Uterus (tissue), 4 donors: Measurements from ENCODE around the gene MPZL2. TPM values are rescaled to one million over a fixed set of nuclear protein-coding genes. Genes with fewer than 3 reads are reported as not detected.

Source experiments
- DNase-seq, 2 donors: peaks; one replicate each; pipeline ENCODE4 v3.0.0-alpha.2; 2019 to 2020
- H3K27ac ChIP-seq, 2 donors: fragments of 200-600 bp; sonication (generic); 1 replicate in 1 of 2; 2 replicates in 1 of 2; pipeline ENCODE4 v1.5.1; 2016 to 2018
- H3K27me3 ChIP-seq, 2 donors: fragments of 200-600 bp; sonication (generic); one replicate each; pipeline ENCODE4 v1.5.1; 2018 to 2019; ENCODE audit warnings: control low read depth in 1 of 2
- H3K36me3 ChIP-seq, 2 donors: fragments of 200-600 bp; sonication (generic); one replicate each; pipeline ENCODE4 v1.5.1; 2019; ENCODE audit warnings: control low read depth in 1 of 2
- H3K4me1 ChIP-seq, 2 donors: fragments of 200-600 bp; sonication (generic); one replicate each; pipeline ENCODE4 v1.5.1; 2018 to 2019; ENCODE audit warnings: control low read depth in 1 of 2
- H3K4me3 ChIP-seq, 2 donors: fragments of 200-600 bp; sonication (generic); 1 replicate in 1 of 2; 2 replicates in 1 of 2; pipeline ENCODE4 v1.5.1; 2018 to 2019; ENCODE audit warnings: mild to moderate bottlenecking in 1 of 2
- H3K9me3 ChIP-seq, 2 donors: fragments of 200-600 bp; sonication (generic); one replicate each; pipeline ENCODE4 v1.5.1; 2019; ENCODE audit warnings: control low read depth in 1 of 2
- CTCF ChIP-seq, 4 experiments: fragments of 200-600 bp in 2 of 4; fragments of 450-650 bp in 2 of 4; sonication (generic) in 2 of 4; IDR thresholded peaks; one replicate each; pipeline ENCODE4 v1.5.1; 2016 to 2019; ENCODE audit warnings: antibody characterized with exemption in 4 of 4, mild to moderate bottlenecking in 2 of 4, moderate library complexity in 1 of 4
- POLR2A ChIP-seq, 2 donors: fragments of 450-650 bp; IDR thresholded peaks; one replicate each; pipeline ENCODE4 v1.6.1; 2016; ENCODE audit warnings: antibody characterized with exemption in 2 of 2, mild to moderate bottlenecking in 1 of 2, moderate library complexity in 1 of 2
- intact Hi-C: fragments of 100-400 bp; cut with DNase I; formaldehyde crosslinking; loops from one replicate; pipeline ENCODE4 v1.15.1; 2023; ENCODE audit warnings: low total_unique reads
- total RNA-seq, 4 donors: library from RNA; depleted of rRNA in 3 of 4; stranded (reverse); fragments of >200 nt in 3 of 4; gene quantifications; one replicate each; pipeline versions ENCODE4 v1.1.0 to v1.2.4, GENCODE V29; 2014 to 2023
- donor health status: DM: yes; HTN: yes; CAD: no.

The MPZL2 gene
- total RNA-seq, 4 donors from 2014 or later: 40.9 to 191 (median 73.9) TPM

GRCh38 chr11:118304227-118304567 is 40.1 kb upstream of the MPZL2 start:
- TF ChIP-seq POLR2A (IDR thresholded peaks at IDR 0.05) (no peak), CTCF (IDR thresholded peaks at IDR 0.05) (no peak)
- Histone ChIP-seq H3K36me3 (no peaks in the 10 kb centered on the region), H3K27ac (no peak overlapping the region), H3K4me3 (no peak overlapping the region), H3K4me1 (no peaks in the 10 kb centered on the region), H3K9me3 (no peaks in the 10 kb centered on the region), H3K27me3 (no peaks in the 10 kb centered on the region)
- DNase-seq: no peak
- intact Hi-C loops: no loop called here

- intact Hi-C loops: no loop called here
- Histone ChIP-seq H3K27ac (no peak overlapping the region), H3K4me1 (no peaks in the 10 kb centered on the region), H3K9me3 (no peaks in the 10 kb centered on the region), H3K4me3 (no peak overlapping the region), H3K36me3 (no peaks in the 10 kb centered on the region), H3K27me3 (no peaks in the 10 kb centered on the region)
- DNase-seq: no peak
- TF ChIP-seq CTCF (IDR thresholded peaks at IDR 0.05) (no peak), POLR2A (IDR thresholded peaks at IDR 0.05) (no peak)
These were observed 37.6 kb upstream of the MPZL2 start for GRCh38 chr11:118301600-118302195.

GRCh38 chr11:118295815-118296454 is 31.8 kb upstream of the MPZL2 start:
- no peaks in the 10 kb centered on the region for H3K27me3 ChIP-seq
- H3K36me3 ChIP-seq: no peaks in the 10 kb centered on the region
- no peaks in the 10 kb centered on the region for H3K9me3 ChIP-seq
- H3K4me1 ChIP-seq: no peaks in the 10 kb centered on the region
- intact Hi-C loops: no loop called here
- TF ChIP-seq CTCF (IDR thresholded peaks at IDR 0.05) (peak in 1 of 4 experiments; percentile 33), POLR2A (IDR thresholded peaks at IDR 0.05) (no peak)
- H3K27ac ChIP-seq: no peak overlapping the region
- DNase-seq: no peak
- no peak overlapping the region for H3K4me3 ChIP-seq

- H3K27ac ChIP-seq: no peak overlapping the region
- H3K4me3 ChIP-seq: no peak overlapping the region
- intact Hi-C loops: no loop called here
- no peaks in the 10 kb centered on the region for H3K9me3 ChIP-seq
- H3K36me3 ChIP-seq: no peaks in the 10 kb centered on the region
- TF ChIP-seq POLR2A (IDR thresholded peaks at IDR 0.05) (no peak), CTCF (IDR thresholded peaks at IDR 0.05) (no peak)
- no peaks in the 10 kb centered on the region for H3K27me3 ChIP-seq
- H3K4me1 ChIP-seq: no peaks in the 10 kb centered on the region
- DNase-seq: no peak
These were observed 31.1 kb upstream of the MPZL2 start for GRCh38 chr11:118295199-118295598.

GRCh38 chr11:118294053-118294452 is 30.0 kb upstream of the MPZL2 start:
- H3K9me3 ChIP-seq: no peaks in the 10 kb centered on the region
- no peak overlapping the region for H3K27ac ChIP-seq
- H3K27me3 ChIP-seq: no peaks in the 10 kb centered on the region
- no peaks in the 10 kb centered on the region for H3K4me1 ChIP-seq
- intact Hi-C loops: no loop called here
- TF ChIP-seq CTCF (IDR thresholded peaks at IDR 0.05) (no peak), POLR2A (IDR thresholded peaks at IDR 0.05) (no peak)
- no peaks in the 10 kb centered on the region for H3K36me3 ChIP-seq
- no peak overlapping the region for H3K4me3 ChIP-seq
- DNase-seq: no peak
